WTC11 (cell line): ENCODE results near the gene SLC15A1.

Experiments used
- ARID4B ChIP-seq: sonication (generic); formaldehyde crosslinking; IDR thresholded peaks from 2 replicates; pipeline ENCODE4 v1.8.0; 2023; ENCODE audit warnings: missing genetic modification reagents, mild to moderate bottlenecking, borderline replicate concordance
- CTCF ChIP-seq: fragments of 200-600 bp; IDR thresholded peaks from 2 replicates; pipeline ENCODE4 v1.8.0; 2022; ENCODE audit warnings: antibody characterized with exemption
- FOXJ3 ChIP-seq: sonication (generic); formaldehyde crosslinking; IDR thresholded peaks from 2 replicates; pipeline ENCODE4 v1.9.0; 2021; ENCODE audit warnings: missing genetic modification reagents, mild to moderate bottlenecking, borderline replicate concordance
- GRHL2 ChIP-seq: fragments of 250-450 bp; sonication (Bioruptor Pico); IDR thresholded peaks from 2 replicates; pipeline ENCODE4 v1.8.0; 2022; ENCODE audit warnings: mild to moderate bottlenecking, moderate library complexity; ENCODE audit not compliant: insufficient replicate concordance, severe bottlenecking
- MAX ChIP-seq: sonication (generic); formaldehyde crosslinking; IDR thresholded peaks from 2 replicates; pipeline ENCODE4 v1.8.0; 2022; ENCODE audit warnings: mild to moderate bottlenecking, missing genetic modification reagents
- NFYB ChIP-seq: sonication (generic); formaldehyde crosslinking; conservative IDR thresholded peaks from 2 replicates; pipeline ENCODE4 v1.8.0; 2022; ENCODE audit warnings: low read depth, missing genetic modification reagents
- OVOL2 ChIP-seq: fragments of 250-450 bp; sonication (Bioruptor Pico); IDR thresholded peaks from 2 replicates; pipeline ENCODE4 v1.9.0; 2021; ENCODE audit warnings: mild to moderate bottlenecking, borderline replicate concordance
- SP1 ChIP-seq: sonication (generic); formaldehyde crosslinking; conservative IDR thresholded peaks from 2 replicates; pipeline ENCODE4 v1.8.1; 2022; ENCODE audit warnings: missing genetic modification reagents
- ZNF317 ChIP-seq: sonication (generic); formaldehyde crosslinking; IDR thresholded peaks from 2 replicates; pipeline ENCODE4 v1.8.1; 2023; ENCODE audit warnings: low read depth, mild to moderate bottlenecking, moderate library complexity, missing genetic modification reagents, borderline replicate concordance

- TF ChIP-seq CTCF = no peak
- no peak for TF ChIP-seq FOXJ3 (CRISPR knock-in tag)
- TF ChIP-seq MAX = no peak
- TF ChIP-seq SP1 (CRISPR knock-in tag) = no peak
- TF ChIP-seq ZNF317 = no peak
- no peak for TF ChIP-seq ARID4B
- TF ChIP-seq OVOL2 (CRISPR knock-in tag) = no peak
- no peak for TF ChIP-seq NFYB
- TF ChIP-seq GRHL2 (CRISPR knock-in tag) = no peak
Observed at GRCh38 chr13:98658131-98658530, 94.3 kb downstream of the SLC15A1 start.
